ENCODE results near the gene CHMP4B.

GRCh38 chr20:33836277-33836676, 25.1 kb downstream of the CHMP4B start:
- TF ChIP-seq POLR2A (IDR thresholded peaks at IDR 0.05) (no peak), POLR2AphosphoS5 (IDR thresholded peaks at IDR 0.05) (no peak), CTCF (IDR thresholded peaks at IDR 0.05) (no peak), EP300 (IDR thresholded peaks at IDR 0.05) (no peak)

Data from upper lobe of left lung (tissue), 4 donors.